AG09309 (cell line): ENCODE measurements around the gene FRMD8.

Experiments
- DNase-seq: peaks from one replicate; pipeline ENCODE4 v3.0.0-alpha.2; 2010; ENCODE audit warnings: low read depth
- H3K4me3 ChIP-seq: 2 replicates; pipeline ENCODE4 v1.5.1; 2011; ENCODE audit warnings: mild to moderate bottlenecking, low read depth, low read length, moderate library complexity; ENCODE audit not compliant: control insufficient read depth
- CTCF ChIP-seq: IDR thresholded peaks from 2 replicates; pipeline ENCODE4 v1.5.1; 2011; ENCODE audit warnings: mild to moderate bottlenecking, low read depth, low read length, inconsistent platforms; ENCODE audit not compliant: insufficient read depth, control insufficient read depth; ENCODE audit errors: missing control alignments

Gene FRMD8

DNA sequence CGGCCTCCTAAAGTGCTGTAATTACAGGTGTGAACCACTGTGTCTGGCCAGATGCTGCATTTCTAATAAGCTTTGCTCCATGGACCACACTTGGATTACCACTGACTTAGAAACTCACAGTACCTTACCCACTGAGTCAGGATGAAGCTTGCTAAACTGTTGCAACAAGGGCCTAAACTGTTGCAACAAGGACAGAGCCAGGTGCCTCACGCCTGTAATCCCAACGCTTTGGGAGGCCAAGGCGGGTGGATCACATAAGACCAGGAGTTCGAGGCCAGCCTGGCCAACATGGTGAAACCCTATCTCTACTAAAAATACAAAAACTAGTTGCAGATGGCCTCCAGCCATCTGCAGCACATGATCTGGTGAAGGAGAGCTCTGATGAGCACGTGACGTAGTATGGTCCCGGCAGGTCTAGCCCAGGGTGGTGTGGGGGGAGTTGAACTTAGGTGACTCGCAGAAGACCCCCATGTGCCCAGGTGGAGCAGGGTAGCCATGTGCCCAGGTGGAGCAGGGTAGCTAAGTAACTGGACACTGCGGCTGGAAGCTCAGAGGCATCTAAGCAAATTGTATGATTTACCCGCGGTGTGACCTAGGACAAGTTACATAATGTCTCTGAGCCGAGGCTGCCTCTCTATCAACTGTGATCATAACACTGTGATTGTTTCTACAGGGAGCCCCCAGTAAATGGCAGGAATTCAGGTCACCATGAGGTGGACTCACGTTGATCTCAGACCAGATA, 12.4 kb upstream of the FRMD8 start:
- TF ChIP-seq CTCF: no peak
- no peak for DNase-seq
- no peak overlapping the region for H3K4me3 ChIP-seq

DNA sequence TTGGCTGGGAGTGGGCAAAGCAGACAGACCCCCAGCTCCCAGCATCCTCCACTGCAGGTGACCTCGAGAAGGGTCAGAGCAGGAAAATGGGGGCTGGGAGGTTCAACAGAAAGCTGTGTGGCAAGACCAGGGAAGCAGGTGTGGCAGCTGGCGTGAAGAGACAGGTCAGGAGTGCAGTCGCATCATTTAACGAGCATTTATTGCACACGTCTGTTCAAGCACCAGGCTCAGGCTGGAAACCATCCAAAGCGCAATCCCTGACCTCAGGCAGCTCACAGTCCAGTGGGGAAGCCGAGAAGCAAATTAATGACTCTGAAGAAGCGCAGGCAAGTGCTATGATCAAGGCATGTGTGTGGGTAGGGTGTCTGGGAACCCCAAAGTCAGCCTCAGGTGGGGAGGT, 11.4 kb upstream of the FRMD8 start:
- H3K4me3 ChIP-seq: no peak overlapping the region
- TF ChIP-seq CTCF: no peak
- no peak for DNase-seq

DNA sequence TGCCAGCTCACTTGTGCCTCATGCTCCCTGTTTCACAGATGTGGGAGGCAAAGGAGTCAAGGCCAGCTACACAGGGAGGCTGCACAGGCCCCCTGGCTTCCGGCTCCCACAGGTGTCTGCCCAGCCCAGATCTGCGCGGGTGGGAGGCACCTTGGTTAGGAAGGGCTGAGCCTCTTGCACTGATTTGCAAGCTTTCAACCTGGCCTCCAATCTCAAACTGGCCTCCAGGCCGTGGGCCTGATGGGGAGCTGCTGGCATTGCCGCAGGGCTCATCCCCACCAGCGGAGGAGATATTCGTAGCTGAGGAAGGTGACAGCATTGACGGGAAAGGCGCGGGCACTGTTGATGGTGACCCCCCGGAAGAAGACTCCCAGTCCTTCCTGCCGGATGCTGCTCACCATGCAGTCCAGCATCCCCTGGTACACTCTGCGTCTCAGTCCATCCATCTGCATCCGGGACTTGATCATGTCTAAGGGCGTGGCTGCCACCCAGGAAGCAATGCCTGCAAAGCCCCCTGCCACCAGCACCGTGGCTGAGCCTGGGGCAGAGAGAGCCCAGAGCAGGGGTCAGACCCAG, 10.2 kb upstream of the FRMD8 start:
- no peak for TF ChIP-seq CTCF
- no peak for DNase-seq
- no peak overlapping the region for H3K4me3 ChIP-seq

DNA sequence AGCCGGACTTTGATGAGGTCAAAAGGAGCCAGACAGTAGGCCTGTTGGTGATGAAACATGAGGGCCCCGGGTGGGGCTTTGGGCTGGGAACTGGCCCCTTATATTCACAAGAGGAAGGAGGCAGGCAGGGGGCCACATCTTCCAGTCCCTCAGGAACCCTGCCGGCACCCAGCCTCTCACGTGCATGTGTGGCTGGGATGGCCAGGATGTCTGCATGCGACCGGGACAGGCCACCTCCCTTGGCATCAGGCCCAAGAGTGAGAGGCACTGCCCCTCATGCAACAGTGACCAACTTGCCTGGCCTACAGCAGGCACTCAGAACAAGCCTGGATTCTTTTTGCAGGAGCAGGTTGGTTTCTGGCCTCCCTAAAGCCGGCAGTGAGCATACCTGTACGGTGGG, 9.4 kb upstream of the FRMD8 start:
- no peak for DNase-seq
- H3K4me3 ChIP-seq: no peak overlapping the region
- no peak for TF ChIP-seq CTCF

DNA sequence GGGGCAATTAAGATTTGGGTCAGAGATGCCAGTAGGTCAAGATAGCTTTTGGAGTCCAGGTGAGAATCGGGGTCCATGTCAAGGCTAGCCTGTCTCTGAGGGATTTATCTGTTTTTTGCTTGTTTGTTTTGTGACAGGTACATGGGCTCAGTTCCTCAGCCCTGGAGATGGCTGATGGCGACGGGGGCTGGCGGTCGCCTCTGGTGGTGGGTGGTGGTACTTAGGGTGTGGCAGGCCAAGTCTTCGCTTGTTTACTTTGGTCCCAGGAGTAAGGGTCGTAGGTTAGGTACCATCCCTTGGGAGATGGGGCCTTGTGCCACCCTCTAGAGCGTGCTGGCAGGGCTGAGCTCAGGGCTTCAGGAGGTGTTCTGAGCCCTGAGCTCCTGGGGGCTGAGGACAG, 8.7 kb upstream of the FRMD8 start:
- H3K4me3 ChIP-seq: no peak overlapping the region
- DNase-seq: no peak
- TF ChIP-seq CTCF: no peak

DNA sequence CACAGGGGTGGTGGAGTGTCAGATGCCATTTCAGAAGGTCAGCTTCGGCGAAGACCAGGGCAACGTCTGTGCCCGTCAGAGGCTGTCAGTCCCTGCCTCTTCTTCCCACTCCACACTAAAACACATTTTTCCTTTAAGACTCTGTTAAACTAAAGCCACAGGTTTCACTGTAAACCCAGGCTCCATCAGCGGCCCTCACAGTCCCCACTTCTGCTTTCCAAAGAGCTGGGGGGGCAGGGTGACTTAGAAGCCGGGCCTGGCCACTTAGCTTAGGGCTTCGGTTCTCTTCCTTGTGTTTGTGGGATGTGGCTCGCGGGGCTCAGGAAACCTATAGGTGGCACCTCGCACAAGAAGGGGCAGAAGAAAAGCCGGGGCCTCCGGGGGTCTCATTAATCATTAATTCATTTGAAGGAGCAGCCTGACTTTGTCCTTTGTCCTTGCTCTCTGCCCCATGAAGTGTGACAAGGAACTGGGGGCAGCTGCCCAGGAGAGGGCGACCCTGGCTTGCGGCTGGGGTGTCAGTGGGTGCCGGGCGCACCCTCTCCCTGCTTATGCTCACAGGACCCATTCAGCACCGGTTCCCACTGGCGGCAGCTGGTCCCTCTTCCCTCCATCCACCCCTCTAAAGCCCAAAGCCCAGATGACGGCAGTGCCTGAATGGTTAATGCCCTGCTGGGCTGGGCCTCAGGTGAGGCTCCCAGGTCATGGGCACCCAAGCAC, 8.1 kb upstream of the FRMD8 start:
- no peak overlapping the region for H3K4me3 ChIP-seq
- DNase-seq: no peak
- TF ChIP-seq CTCF: no peak
